HG03108 (cell line): ENCODE measurements around the gene RPS14.

Source experiments
- ATAC-seq: cut with Tn5 transposase; IDR thresholded peaks from one replicate; pipeline ENCODE4 v1.9.1; 2021; ENCODE audit warnings: moderate library complexity; ENCODE audit not compliant: unreplicated experiment

The RPS14 gene

DNA sequence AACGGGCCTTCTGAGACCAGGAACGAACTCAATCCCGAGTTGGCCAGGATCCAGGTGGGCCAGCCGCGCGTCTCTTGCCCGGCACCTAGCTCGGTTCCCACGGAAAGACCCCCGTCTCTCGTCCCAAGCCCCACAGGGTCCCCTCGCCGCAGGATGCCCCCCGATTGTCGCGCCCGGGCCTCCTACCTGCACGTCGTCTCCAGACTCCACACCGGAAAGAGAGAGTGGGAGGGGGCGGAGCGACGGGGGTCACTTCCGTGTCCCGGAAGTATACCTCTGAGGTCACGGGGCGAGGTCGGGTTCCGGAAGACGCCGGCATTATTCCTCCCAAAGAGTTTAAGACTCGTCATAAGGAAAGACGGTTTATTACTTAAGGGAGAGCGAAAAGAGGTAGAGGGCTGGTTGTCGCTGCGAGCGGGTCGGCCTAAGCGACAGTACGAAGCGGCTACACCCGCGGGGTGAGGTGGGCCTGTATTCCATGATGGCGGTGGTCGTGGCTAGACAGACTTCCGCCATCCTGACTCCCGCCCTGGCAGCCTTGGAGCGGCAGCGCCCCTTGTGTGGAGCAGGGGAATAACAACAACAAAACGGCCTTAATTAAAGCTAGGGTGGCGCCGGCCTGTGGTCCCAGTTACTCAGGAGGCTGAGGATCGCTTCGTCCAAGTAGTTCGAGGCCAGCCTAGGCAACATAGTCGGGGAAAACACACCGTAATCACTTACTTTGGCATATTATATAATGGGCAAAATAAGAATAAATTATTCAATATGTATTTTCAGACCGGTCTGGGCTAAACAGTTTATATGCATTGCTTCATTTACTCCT is at the start of gene RPS14:
Gene RPS14 (minus strand): TSS at position 223 of the 823 bp plus-strand sequence. CDS start 2,006 bp downstream, outside the sequence.
- ATAC-seq = peak; percentile 93

DNA sequence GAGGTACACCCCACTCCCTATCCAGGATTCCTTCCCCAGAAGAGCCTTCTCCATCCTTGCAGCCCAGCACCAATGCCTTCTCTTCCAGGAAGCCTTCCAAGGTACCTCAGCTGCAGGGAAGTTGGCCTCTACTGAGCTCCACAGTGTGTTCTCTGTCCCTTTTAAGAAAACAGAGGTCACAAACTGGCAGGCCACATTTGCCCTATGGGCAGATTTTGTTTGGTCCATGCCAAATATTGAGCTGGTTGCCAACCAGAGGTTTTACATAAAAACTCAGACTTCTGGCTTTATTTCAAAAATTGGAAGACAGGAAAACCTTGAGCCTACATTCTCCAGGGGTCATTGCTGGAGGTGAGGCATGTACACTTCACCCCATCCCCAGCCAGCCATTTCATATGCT is 49.4 kb upstream of the RPS14 start:
- no peak for ATAC-seq

DNA sequence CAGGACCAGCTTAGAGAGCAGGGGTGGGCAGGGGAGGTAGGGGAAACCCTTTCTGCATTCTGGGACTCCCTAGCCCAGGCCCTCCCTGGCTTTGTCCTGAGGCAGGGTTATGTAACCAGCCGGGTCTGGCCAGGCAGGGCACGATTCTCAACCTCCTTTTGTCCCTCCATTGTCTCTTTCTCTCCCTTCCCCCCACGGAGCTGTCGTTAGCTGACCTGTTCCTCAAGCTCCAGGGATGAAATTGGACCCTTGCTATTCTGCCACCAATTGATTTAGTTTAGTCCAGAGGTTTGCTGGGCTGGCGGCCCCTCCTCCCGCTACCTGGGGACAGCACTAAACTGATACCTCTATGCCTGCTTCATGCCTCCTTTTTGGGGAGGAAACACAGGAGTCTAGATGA is 49.0 kb upstream of the RPS14 start:
- ATAC-seq = no peak

DNA sequence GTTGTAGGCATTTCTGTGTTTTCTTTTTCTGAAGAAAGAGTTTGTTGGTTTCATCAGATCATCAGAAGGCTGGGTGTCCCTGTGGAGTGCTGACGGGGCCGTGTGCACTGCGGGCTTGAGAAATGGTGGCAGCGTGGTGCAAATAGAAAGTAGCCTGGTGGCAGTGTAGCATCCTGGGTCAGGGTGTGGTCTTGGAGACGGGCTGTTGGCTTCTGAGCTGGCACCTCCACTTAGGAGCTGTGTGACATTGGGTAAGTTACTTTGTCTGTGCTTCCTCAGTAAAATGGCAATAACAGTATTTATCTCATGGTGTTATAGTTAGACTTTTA is 48.4 kb upstream of the RPS14 start:
- no peak for ATAC-seq

DNA sequence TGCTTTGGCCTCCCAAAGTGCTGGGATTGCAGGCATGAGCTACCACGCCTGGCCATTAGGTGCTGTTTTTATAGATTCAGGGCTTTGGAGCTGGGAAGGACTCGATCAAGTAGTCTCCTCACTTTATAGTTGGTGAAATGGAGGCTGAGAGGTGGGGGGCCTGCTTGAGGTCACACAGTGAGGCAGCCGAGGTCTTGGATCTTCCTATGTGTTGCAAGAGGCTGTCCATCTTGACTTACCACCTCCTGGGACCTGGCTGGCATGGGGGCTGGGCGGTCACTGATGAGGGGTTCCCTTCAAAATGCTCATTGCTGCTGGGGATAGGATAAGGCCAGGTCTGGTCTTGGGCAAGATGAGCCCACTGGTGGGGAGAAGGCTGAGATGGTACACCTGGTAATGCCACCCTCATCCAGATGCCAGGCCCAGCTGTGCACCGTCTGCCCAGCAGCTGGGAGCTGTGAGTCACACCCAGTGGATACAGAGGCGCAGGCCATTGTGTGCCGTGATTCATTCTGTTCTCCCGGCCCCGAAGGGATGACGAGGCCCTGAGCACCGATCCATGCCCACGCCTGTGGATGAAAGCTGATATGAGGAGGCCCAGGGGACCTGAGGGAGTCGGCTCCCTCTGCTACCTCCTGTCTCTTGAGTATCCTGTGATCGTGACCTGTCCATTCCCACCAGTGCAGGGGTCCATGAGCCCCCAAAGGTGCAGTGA is 47.9 kb upstream of the RPS14 start:
- no peak for ATAC-seq

DNA sequence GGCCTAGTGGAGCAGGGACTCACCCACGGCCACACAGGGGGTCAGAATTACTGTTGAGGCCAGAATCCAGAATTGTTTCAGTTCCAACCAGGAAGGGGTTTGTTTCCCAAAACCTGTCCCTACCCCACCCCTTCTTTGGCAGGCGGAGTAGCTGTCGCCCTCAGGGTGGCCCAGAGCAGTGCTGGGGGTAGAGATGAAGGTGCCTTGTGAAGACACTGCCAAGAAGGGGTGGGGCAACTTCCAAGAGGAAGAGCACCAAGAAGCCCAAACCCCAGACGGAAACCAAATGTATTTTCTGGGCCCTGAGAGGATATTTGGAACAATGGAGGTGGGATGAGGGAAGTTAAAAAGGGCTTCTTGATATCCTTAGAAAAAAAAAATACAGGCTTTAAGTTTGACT is 47.0 kb upstream of the RPS14 start:
- ATAC-seq = no peak

DNA sequence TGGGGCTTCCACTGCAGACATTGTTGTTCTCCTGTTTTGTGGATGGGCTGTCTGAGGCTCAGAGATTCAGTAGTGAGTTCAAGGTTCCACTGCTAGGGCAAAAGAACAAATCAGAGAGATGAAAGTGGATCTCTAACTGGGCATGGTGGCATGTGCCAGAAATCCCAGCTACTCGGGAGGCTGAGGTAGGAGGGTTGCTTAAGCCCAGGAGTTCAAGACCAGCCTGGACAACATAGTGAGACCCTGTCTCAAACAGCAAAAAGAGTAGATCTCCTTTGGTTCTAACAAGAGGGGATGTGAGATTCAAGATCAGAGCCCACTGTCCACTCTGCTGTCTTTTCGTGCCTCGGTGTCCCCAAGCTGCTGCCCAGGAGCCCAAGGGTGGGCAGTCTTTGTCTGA is 46.6 kb upstream of the RPS14 start:
- ATAC-seq = no peak

DNA sequence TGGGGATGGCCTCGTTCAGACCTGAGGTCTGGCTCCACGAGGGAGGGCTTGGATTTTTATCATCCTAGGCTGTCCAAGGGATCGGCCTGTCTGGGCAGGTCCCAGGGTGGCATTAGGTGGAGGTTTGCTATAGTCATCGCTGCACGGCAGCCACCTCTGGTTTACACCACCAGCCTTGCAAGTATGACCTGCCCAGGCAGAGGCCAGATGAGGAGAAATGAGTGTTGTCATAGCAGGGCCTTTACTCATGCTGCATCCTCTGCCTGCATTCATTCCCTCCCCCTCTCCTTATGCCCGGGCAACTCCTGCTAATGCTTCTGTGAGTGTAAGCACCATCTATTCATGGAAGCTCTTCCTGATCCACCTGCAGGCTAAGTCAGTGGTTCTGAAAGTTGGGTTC is 43.1 kb upstream of the RPS14 start:
- no peak for ATAC-seq

DNA sequence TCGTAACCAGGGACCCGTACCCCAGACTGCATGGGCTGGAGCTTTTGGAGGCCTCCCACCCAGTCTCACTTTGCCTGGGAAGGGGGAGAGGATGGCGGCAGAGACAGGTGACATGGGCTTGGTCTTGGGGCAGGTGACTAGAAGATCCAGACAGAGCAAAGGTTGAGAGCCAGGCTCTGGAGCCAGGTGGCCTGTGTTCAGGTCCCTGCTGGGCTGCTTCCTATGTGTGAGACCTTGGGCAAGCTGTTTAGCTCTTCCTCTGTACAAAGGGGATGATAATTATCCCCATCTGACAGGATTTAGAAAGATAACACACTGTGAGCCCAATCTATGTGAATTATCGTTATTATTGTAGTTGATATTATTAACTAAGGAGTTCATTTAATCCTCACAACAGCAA is 42.3 kb upstream of the RPS14 start:
- ATAC-seq = no peak

DNA sequence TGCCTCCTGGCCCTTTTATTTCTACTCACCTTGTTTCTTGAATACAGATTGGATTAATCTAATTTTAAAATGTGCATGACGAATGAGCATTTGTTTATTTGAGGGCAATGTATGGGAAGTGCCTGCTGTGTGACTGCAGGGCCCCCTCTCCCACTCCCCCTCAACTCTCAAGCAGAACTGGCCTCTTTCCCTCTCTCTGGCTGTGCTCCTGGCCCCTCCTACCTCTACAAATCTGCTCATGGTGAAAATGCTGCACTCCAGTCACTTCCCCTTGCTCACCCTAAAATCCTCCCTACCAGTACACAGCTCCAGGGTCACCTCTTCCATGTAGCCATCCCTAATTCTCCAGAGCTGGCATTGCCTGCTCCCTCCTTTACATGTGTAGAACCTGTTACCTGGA is 41.2 kb upstream of the RPS14 start:
- ATAC-seq = no peak

DNA sequence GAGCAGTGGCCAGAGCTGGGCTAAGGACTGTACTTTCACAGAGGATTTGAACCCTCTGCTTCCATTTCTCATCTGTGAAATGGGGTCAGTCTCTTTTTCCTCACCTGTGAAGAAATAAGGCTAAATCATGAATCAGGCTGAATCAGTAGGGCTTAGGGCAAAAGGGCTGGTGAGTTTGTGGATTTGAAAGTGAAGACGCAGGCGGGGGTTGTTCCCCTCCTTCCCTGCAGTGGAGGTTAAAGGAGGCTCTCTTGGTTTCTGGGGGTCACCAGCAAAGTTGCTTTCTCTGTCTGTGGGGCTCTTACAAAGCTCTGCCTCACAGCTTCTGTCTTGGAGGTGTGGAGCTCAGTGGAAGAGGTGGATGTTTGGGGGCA is 40.7 kb upstream of the RPS14 start:
- ATAC-seq = no peak

DNA sequence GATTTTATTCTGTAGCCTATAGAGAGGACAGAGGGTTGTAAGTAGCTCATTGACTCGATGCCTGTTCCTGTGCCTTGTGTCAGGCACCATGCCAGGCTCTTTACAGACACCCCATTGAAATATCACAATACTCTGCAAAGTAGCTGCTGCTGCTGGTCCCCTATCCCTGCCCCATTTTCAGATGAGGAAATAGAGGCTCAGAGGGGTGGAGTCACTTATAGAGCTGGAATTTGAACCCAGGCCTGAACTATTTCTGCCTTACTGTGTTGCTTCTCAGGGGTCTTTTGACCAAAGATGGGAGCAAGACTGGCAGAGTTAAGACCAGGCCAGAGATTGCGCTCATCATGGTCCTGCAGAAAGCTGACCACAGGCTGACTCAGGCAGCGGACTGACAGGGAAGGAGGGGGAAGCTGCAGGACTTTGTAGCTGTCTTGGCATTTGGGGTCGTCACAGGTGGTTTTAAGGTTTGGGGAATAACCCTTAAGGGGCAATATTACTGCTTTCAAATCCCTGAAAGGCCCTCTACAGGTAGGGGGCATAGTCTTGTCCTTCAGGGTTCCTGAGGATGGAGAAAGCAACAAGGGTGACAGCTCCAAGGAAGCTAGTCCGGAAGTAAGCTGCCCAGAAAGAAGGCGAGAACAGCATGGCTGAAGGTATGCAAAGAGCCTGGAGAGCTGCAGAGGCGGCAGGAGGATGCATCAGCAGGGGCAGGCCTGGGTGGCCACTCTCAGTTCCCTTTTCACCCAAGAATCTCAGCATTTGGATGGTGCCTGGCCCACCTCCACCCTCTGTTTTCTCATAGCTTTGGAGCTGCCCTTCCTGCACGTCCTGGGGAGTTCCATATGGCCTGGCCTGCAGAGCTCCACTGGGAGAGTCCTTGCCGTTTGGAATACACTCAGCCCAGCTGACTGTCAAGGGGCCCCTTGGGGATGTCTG is 40.1 kb upstream of the RPS14 start:
- peak; percentile 86 for ATAC-seq

DNA sequence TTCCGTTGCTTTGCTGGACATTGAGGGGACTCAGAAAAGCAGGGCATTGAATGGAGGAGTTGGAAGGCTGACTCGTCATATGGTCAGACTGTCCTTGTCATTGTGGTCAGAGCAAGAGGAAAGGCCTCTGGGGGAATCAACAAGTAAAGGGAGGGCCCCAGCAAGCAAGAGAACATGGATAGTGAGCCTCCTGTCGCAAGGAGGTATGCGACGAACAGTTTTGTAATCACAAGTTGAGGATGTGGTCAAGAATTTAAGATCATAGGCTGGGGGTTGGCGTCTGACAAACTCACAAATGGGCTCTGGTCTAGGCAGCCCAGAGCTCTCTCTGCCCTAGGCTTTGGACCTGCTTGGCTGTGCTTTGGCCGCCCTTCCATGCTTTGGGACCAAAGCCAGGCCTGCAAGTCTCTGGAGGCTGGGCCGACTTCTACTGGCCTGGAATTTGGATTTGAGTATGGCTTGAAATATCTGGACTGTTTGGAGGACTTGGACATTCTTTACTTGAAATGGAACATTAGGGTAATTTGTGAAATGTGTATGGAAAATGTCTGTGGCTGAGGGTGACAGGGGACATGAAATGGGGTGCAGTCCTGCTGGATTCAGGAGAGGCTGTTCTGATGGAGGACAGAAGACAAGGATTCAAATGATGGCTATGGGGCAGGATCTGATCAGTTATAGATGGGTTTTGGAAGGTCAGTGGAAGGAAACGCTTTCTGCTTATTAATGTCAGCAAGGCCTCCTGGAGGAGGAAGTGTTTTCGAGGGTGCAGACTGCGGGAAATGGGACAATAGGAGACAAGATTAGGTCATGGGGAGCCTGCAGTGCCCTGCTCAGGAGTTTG is 39.2 kb upstream of the RPS14 start:
- no peak for ATAC-seq

DNA sequence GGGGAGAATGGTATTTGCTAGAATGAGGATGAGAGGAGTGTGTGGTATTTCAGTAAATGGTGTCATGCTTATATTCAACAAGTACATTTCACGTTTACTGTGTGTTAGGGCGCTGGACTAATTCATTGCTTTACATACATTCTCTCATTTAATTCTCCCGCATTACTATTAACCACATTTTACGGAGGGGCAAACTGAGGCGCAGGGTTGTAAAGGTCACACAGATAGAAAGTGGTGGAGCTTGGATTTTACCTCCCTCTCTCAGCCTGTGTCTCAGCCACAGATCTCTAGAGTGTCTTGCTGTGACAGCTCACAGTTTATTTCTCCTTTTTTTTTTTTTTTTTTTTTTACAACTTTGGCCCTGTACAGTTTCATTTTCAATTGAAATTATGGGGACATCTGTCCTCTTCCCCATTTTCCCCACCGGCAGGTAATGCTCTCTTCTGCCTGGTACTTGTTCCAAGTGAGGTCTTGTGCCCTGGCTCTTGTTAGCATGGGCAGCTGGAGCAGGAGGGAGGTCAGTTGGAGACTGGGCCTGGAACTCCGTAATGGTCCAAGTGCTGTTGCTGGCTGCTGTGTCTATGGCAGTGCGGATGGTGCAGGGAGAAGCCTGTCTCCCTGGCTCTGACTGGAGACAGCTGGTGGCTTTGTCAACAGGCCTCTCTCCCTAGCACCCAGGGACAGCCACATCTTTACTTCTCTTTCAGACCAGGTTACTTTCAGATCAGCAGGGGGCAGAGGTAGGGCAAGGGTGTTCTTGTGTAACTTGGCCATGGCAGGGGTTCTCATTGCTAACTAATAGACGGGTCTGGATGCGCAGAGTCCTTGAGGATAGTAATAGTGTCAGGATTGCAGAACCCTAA is 37.9 kb upstream of the RPS14 start:
- ATAC-seq = no peak

DNA sequence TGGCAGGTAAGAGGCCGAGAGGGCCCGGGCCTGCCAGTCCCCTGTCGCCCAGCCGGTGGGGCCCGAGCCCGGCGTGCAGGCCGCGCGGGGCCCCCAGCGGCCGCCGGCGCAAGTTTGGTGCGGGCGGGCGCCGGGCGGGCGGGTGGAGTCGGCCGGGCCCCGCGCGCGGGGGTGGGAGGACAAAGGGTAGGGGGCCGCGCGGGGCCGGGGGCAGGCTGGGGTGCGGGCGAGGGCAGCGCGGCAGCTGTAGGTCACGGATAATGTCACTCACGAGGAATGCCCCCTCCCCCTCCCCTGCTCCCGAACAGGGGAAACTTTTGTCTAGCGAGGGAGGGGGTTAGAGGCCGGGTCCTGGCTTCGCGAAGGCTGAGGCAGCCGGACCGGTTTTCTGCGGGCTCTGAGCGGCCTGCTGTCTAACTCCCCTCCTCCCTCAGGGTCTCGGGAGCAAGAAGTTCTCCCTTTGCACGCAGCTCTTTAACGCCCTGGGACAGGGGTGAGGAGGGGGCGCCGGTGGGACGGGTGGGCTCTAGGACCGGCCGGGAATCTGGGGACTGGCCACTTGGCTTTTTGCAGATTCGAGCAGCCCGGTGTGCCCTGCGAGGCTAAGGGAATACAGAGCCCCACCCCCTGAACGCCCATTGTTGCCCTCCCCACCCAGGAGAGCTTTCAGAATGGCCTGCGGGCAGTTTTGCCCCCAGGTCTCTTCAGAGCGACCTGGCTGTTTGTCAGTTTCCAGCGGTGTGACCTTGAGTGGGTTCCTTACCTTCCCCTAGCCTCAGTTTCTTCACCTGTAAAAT is 37.1 kb upstream of the RPS14 start:
- no peak for ATAC-seq

DNA sequence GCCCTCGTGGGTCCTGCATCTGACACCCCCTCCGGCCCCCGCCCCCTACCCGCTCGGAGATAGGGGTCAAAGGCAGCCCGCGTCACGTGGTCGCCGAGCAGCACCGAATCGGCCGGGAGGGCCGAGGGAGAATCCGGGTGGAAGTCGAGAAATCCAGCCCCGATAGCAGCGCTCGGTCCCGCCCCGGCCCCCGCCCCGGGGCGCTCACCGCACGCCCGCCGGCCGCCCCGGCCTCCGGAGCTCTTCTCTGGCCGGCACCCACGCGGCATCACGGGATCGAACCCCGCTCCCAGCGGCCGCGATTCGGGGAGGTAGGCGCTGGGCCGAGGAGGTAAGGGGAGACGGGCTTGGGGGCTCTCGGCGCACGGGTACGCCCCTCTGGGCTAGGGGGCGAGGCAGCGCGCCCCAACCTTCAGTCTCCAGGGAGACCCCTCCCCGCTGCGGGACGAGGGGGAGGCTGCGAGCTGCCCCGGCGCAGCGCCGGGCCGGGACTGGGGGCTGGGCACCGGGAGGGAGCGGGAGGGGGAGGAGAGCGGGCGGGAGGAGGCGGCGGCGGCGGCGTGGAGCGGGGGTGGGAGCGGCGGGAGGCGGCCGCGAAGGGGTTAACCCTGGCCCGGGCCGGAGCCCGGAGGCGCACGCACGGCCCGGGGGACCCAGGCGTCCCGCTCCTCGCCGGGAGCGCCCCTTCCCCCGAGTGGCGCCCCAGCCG is 36.3 kb upstream of the RPS14 start:
- ATAC-seq = no peak

DNA sequence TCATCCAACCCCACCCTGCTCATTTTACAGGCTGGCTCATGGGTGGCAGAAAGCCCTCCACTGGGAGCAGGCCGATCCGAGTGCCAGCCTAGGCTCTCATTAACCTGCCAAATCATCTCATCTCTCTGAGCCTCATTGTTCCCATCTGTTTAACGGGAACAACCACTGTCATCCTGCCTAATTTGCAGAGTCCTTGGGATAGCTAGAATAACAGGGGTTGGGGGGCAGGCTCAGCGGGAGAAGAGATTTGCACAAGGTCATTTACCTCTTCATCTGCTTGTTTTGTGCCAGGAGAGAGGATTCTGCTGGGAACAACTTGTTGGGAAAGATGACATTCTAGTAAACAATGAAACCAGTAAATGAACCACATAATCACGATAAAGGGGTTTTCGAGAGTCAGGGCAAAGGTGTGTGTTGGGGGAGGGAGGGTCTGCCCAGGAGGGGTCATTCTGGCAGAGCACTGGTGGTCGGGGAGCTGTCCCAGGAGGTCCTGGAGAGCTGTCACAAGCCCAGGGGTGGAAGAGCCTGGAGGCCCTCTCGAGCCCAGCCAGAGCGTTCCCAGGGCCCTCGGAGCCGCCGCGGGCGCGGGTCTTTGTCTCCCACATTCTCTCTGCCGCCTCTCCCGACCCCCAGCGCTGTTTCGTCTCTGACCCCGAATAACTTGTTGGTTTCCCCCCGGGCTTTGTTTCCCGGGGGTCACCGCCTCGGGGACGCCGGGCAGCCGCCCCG is 35.6 kb upstream of the RPS14 start:
- ATAC-seq = no peak

DNA sequence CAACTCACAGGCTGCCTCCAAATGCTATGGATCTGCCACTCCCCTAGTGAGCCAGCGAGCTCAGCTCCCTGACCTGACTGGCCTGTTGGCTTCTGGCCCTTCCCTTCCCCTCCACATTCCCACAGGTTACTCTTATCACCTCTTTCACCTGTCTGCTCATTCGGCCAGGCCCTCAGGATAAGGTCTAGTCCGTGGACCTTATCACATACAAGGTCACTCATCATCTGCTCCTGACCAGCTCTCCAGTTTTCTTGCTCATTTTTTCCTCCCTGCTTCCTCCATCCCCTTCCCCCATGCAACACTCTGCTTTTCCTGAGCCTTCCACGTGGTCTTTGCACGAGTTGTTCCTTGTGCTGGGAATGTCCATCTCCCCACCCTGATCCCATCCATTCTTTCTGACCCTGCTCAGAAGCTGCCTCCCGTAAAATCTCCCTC is 32.5 kb upstream of the RPS14 start:
- no peak for ATAC-seq
